ENCODE data around the gene DCANP1.

GRCh38 chr5:135443161-135443960, 3.8 kb downstream of the DCANP1 start:
- TF ChIP-seq ELK1 (CRISPR knock-in tag; IDR thresholded peaks at IDR 0.05) (no peak), NCOR1 (IDR thresholded peaks at IDR 0.05) (no peak), USF1 (CRISPR knock-in tag; IDR thresholded peaks at IDR 0.05) (no peak), ZFP30 (CRISPR knock-in tag; IDR thresholded peaks at IDR 0.05; ENCODE audit: borderline replicate concordance) (no peak), MAX (CRISPR knock-in tag; IDR thresholded peaks at IDR 0.05) (no peak), EP300 (IDR thresholded peaks at IDR 0.05; ENCODE audit: low read length) (no peak), SP1 (CRISPR knock-in tag; IDR thresholded peaks at IDR 0.05) (no peak)
